Jurkat, Clone E6-1 (cell line): ENCODE results near the gene DPH5.
"Not testable (repeated sequence)": the region's sequence is repeated elsewhere in the genome, so short reads cannot be mapped to it uniquely, and the experiment has no call there.

ENCODE experiments used
- DNase-seq: peaks from one replicate; pipeline ENCODE4 v3.0.0-alpha.2; 2011; ENCODE audit warnings: low read depth, low spot score
- H3K4me3 ChIP-seq: 2 replicates; pipeline ENCODE4 v1.5.1; 2011; ENCODE audit warnings: mild to moderate bottlenecking, low read length, control low read depth, moderate library complexity

Gene DPH5

GRCh38 chr1:101037316-101037715 lies 11.7 kb upstream of the DPH5 start:
- no peak for DNase-seq
- no peak overlapping the region for H3K4me3 ChIP-seq

DNA sequence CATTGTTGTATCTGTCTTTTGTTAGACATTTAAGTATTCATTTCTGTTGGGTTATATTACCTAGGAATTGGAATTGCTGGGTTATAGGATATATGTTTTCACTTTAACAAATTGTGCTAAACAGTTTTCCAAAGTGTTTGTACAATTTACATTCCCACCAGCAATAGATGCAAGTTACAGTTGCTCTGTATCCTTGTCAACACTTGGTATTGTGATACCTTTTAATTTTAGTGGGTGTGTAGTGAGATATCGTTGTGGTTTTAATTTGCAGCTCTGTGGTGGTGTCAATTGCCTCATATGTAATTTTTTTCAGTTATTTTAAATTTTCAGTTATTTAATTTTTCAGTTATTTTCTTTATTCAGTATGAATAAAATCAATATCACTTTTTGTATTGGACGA lies 7.4 kb upstream of the DPH5 start:
- H3K4me3 ChIP-seq: no peak overlapping the region
- no peak for DNase-seq

DNA sequence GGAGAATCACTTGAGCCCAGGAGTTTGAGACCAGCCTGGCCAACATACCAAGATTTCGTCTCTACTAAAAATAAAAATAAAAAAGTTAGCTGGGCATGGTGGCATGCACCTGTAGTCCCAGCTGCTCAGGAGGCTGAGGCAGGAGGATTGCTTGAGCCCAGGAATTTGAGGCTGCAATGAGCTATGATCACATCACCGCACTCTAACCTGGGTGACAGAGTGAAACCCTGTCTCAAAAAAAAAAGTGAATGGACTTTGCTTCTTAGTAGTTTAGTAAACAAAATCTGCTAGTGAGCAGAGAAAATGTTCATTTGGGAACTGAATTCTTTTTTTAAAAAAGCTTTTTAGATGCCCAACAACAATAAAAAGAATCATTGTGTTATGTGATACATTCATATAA lies 6.5 kb upstream of the DPH5 start:
- H3K4me3 ChIP-seq, DNase-seq: not testable (repeated sequence)

DNA sequence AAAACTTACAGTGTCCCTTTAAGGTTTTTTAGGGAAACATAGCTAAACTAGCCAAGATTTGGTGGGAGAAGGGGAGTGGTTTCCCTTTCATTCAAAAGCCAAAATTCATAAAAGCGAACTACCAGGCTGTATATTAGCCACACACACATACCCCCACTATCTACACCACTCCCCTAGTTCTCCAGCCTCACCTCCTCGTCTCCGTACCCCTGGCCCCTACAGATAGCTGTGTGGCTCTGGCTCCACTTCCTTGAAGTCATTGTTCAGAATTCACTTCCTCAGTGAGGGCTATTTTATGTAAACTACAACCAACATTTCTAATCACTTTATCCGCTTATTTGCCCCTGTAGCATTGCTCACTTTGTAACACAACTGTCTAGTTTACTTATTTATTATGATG lies 5.3 kb upstream of the DPH5 start:
- no peak for DNase-seq
- H3K4me3 ChIP-seq: no peak overlapping the region

GRCh38 chr1:101029184-101029583 lies 3.6 kb upstream of the DPH5 start:
- DNase-seq: no peak
- no peak overlapping the region for H3K4me3 ChIP-seq

DNA sequence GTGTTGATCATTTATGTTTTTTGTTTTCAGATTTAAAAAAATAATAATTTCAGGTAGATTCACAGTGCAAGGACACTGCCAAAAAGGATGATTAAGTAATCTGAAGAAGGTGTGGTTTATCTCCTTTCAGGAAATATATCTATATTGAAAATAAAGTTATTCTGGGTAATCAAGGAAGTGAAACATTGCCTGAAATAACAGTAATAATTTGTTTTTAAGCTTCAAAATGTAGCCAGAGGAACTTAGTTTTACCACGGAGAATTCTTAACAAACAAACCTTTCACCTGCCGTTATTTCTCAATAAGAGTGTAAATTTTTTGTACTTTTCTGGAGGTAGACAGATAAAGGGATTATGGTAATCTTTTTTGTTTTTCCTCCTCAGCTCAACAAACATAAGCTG lies 2.9 kb upstream of the DPH5 start:
- no peak overlapping the region for H3K4me3 ChIP-seq

GRCh38 chr1:101027194-101027772 lies 1.7 kb upstream of the DPH5 start:
- DNase-seq: no peak
- H3K4me3 ChIP-seq: no peak overlapping the region

More for the DNA sequence above, 2.9 kb upstream of the DPH5 start:
- no peak for DNase-seq

DNA sequence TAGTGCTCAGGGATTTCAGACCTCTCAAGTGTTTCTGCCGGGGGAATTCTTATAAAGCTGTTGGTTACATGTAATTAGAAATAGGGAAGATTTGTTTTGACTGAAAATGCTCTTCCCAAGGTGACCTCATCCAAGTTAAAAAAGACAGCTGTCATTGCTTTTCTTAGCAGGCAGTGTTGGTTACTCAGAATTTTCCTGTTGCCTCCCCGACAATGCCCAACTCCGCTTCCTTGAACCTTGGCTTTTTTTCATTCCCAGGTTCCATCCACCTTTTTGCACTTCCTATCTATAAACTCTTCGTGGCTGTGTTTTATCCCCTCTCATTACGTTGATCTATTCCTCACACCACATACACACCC lies 825 bp upstream of the DPH5 start:
- peak overlapping the region; percentile 79 for H3K4me3 ChIP-seq
- DNase-seq: no peak

DNA sequence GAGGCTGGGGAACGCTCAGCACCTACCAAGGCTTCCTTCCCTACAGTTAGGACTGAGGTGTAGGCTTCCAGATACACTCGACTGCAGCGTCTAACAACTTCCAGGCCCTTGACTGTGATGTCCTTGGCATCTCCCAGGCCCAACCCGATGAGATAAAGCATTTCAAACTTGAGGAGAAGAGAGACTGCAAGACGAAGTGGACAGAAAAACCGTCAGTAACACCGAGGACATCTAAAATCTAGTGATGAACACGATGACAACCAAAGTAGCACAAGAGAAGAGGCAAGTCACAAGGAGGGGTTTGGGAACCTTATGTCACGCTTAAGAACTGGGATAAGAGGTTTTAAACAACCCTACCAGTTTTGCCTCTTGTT lies 314 bp downstream of the DPH5 start:
- DNase-seq: no peak
- peak overlapping the region; percentile 79 for H3K4me3 ChIP-seq

DNA sequence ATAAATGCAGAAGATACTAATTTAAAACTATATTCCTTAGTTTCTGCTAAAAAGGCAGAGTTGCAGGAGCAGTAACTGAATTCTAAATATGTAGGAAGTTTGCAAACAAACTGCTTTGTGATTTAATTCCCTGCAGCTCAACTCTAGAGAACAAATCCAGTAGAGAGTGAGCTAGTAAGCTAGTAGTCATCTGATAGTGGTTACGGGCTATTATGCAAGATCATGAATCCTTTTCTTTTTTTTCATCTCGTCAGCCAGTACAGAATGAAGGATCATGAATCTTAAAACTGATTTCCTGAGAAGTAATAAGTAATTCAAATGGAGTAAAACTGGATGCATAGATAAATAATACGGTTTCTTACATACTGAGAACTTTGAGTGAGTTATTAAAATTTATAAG lies 3.3 kb downstream of the DPH5 start:
- H3K4me3 ChIP-seq: no peak overlapping the region
- DNase-seq: no peak

DNA sequence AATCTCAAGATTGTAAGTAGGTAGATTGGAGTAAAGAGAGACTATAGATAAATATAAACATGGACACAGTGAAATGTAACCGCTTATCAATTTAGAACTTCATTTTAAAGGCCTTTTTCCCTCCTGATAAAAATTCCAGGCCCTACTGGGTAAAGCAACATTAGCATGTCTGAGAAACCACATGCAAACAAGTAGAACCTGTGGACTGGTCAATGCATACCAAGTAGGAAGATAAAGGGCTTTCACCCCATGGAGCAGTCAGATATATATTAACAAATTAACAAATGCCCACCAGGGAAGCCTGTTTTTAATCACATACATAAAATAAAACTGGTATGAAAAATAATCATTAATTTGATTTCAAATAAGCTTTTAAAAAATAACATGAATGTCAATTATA lies 8.1 kb downstream of the DPH5 start:
- H3K4me3 ChIP-seq: no peak overlapping the region
- DNase-seq: no peak

DNA sequence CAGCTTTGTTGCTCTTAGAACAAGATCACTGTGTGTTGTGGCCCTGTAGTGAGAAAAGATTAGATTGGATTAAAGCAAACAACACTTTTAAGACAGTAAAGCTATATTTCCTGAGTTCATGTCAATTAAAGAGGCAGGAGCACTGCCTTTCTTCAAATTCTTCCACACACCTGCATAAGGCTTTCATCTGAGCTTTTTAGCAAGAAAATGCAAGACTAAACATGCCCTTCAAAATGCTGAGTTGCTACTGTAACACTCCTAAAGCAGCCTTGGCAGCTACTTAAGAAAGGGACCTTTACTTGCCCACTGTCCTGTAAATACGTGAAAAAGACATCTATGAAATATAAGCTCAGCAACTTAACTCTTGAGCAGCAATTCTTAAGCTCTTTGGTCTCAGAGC lies 11.8 kb downstream of the DPH5 start:
- H3K4me3 ChIP-seq: no peak overlapping the region
- DNase-seq: peak; percentile 19

- no peak overlapping the region for H3K4me3 ChIP-seq
- DNase-seq: no peak
Observed at GRCh38 chr1:101008229-101008834, 17.3 kb downstream of the DPH5 start.

DNA sequence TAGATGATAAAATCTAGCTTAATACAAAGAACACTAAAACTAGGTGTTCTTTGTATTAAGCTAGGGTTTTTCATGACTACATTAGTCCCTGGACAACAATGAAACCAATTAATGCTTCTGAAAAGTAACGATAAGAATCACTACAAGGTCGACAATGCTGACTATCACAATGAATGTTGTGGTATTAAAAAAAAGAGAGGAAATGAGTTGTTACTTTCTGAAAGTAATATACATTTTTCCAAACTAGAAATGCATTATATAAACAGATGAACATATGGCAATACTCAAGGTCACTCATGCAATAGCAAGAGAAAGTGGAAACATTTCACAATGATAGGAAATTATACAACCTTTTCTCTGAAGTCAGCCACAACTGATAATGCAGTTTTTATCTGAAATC lies 19.0 kb downstream of the DPH5 start:
- H3K4me3 ChIP-seq: no peak overlapping the region
- no peak for DNase-seq

GRCh38 chr1:101005871-101006270 lies 19.7 kb downstream of the DPH5 start:
- no peak overlapping the region for H3K4me3 ChIP-seq
- no peak for DNase-seq

DNA sequence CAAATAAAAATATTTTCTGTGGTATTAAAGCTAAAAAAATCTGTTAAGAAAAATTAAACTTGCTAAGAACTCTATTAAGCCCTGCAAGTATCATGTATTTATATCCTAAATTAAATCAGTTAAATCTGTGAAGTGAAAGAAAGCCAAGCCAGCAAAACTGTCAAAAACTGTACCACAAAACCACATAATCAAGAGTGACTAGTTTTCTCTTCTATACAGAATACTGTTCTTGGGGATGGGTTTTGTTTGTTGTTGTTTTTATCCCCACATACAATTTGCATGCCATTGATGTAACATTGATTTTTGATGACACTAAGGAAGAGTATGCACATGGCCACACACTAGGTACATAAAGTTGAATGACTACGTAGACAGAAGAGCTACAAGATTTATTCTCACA lies 20.4 kb downstream of the DPH5 start:
- H3K4me3 ChIP-seq: no peak overlapping the region
- peak; percentile 51 for DNase-seq

GRCh38 chr1:101004670-101005069 lies 20.9 kb downstream of the DPH5 start:
- H3K4me3 ChIP-seq: no peak overlapping the region
- DNase-seq: no peak

- DNase-seq: peak; percentile 60
- H3K4me3 ChIP-seq: no peak overlapping the region
Observed at GRCh38 chr1:101004061-101004460, 21.5 kb downstream of the DPH5 start.

- H3K4me3 ChIP-seq: no peak overlapping the region
- no peak for DNase-seq
Observed at GRCh38 chr1:101003012-101003650, 22.5 kb downstream of the DPH5 start.

GRCh38 chr1:101002551-101002950 lies 23.0 kb downstream of the DPH5 start:
- no peak for DNase-seq
- no peak overlapping the region for H3K4me3 ChIP-seq
